ENCODE measurements around the gene TGFBR3L.

The TGFBR3L gene

GRCh38 chr19:7907122-7907521, 7.5 kb upstream of the TGFBR3L start:
- ChIA-PET CTCF (interaction anchor here (0.7 kb wide), 1 partner anchor 10 kb away, joined by 9 read pairs; no protein-coding TSS in a partner anchor), POLR2A (ENCODE audit: low non-redundant PET) (interaction anchor here (0.6 kb wide), 1 partner anchor 13 kb away, joined by 3 read pairs; the partner anchor contains the start of gene SNAPC2)
- no peak for DNase-seq (ENCODE audit: low spot score)
- no peak for TF ChIP-seq CTCF (conservative IDR thresholded peaks at IDR 0.05; ENCODE audit: low read depth)
- H3K27ac ChIP-seq, result peak overlapping the region; percentile 50

GRCh38 chr19:7907544-7907943, 7.1 kb upstream of the TGFBR3L start:
- TF ChIP-seq CTCF (conservative IDR thresholded peaks at IDR 0.05; ENCODE audit: low read depth), result no peak
- ChIA-PET POLR2A (ENCODE audit: low non-redundant PET) (interaction anchor here (0.6 to 0.7 kb wide), 2 partner anchors 12 to 39 kb away, joined by 3 to 5 read pairs; partner anchors contain the start of gene SNAPC2), CTCF (no interaction called here)
- H3K27ac ChIP-seq, result peak overlapping the region; percentile 50
- DNase-seq (ENCODE audit: low spot score), result no peak

- H3K27ac ChIP-seq, result peak overlapping the region; percentile 50
- ChIA-PET POLR2A (ENCODE audit: low non-redundant PET) (interaction anchor here (0.7 kb wide), 1 partner anchor 40 kb away, joined by 5 read pairs; no protein-coding TSS in a partner anchor), CTCF (interaction anchor here (0.6 kb wide), 1 partner anchor 425 kb away, joined by 3 read pairs; no protein-coding TSS in a partner anchor)
- no peak for TF ChIP-seq CTCF (conservative IDR thresholded peaks at IDR 0.05; ENCODE audit: low read depth)
- no peak for DNase-seq (ENCODE audit: low spot score)
Measured at GRCh38 chr19:7908078-7908699, 6.4 kb upstream of the TGFBR3L start.

DNA sequence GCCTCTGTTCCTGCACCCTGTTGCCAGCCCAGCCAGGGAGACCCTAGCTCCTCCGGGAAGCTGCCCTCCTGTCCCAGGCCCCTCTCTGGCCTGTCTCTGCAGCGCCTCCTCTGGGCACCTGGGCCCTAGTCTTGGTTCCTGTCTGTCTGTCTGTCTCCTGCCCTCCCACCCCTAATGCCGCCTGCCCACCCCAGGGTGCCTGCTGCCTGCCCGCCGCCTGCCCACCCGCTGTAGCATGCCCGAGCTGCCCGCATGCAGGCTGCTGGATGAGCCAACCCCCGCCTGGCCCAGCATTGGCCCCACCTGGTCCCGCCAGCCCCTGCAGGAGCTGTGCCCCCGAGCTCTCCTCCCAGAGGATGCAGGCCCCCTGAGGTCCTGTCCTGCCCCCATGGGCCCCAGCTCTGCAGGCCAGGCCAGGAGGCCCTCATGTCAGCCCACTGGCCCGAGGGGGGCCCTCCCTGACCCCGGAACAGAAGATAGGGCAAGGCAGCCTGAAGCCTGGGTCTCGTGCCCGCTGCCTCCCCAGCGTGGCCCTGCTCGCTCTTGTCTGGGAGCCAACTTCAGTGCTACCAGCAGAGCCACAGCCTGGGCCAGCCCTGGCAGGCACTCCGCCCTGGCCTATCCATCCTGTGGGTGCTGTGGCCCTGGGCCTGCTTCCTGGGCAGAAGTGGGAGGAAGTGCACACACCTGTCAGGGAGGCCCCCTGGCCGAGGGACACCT, 5.7 kb upstream of the TGFBR3L start:
- no peak for DNase-seq (ENCODE audit: low spot score)
- TF ChIP-seq CTCF (conservative IDR thresholded peaks at IDR 0.05; ENCODE audit: low read depth), result no peak
- peak overlapping the region; percentile 50 for H3K27ac ChIP-seq
- CTCF ChIA-PET, result interaction anchor here (0.5 to 0.6 kb wide), 3 partner anchors 193 to 424 kb away, joined by 3 read pairs; no protein-coding TSS in a partner anchor
- POLR2A ChIA-PET (ENCODE audit: low non-redundant PET), result no interaction called here

DNA sequence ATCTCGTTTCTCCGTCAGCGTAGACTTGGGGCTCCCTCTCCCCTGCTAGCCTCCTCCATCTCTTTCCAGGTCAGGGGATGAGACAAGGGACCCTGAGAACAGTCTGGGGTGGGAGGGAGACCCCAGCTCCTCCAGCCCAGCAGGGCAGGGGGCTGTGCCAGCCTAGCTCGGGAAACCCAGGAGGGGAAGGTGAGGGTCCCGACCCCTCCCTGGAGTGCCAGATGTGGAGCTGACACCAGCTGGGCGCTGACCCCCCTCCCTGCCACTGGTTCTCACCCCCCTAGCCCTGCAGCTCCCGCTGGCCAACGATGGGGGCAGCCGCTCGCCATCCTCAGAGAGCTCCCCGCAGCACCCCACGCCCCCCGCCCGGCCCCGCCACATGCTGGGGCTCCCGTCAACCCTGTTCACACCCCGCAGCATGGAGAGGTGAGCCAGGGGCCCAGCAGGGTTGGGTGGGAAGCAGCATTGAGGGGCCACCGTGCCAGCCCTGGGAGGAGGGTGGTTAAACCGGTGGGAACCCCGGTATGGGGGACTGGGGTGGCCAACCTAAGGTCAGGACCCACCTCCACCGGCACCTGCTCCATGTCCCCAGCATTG, 5.1 kb upstream of the TGFBR3L start:
- CTCF ChIA-PET, result interaction anchor here (0.5 kb wide), 1 partner anchor 193 kb away, joined by 3 read pairs; no protein-coding TSS in a partner anchor
- TF ChIP-seq CTCF (conservative IDR thresholded peaks at IDR 0.05; ENCODE audit: low read depth), result no peak
- peak overlapping the region; percentile 50 for H3K27ac ChIP-seq
- no peak for DNase-seq (ENCODE audit: low spot score)
- POLR2A ChIA-PET (ENCODE audit: low non-redundant PET), result no interaction called here

All from RWPE1 (cell line).